NCI-H1436 treated with DMSO at 0.1 percent for 48 hours (cell line): Measurements from ENCODE around the gene TEX101.
"Not testable (repeated sequence)": the region's sequence is repeated elsewhere in the genome, so short reads cannot be mapped to it uniquely, and the experiment has no call there.

Experiments
- DNase-seq: peaks from one replicate; lab custom pipeline; 2025; lab: John Stamatoyannopoulos, UW

TEX101 gene

GRCh38 chr19:43414554-43414953 lies at the start of gene TEX101:
Gene TEX101, plus strand, starts transcription at chr19:43414890. Its CDS starts 1,030 bp downstream, at chr19:43415920.
- no peak for DNase-seq

GRCh38 chr19:43365677-43366076 lies 49.0 kb upstream of the TEX101 start:
- not testable (repeated sequence) for DNase-seq

GRCh38 chr19:43367822-43368221 lies 46.9 kb upstream of the TEX101 start:
- DNase-seq = no peak

DNA sequence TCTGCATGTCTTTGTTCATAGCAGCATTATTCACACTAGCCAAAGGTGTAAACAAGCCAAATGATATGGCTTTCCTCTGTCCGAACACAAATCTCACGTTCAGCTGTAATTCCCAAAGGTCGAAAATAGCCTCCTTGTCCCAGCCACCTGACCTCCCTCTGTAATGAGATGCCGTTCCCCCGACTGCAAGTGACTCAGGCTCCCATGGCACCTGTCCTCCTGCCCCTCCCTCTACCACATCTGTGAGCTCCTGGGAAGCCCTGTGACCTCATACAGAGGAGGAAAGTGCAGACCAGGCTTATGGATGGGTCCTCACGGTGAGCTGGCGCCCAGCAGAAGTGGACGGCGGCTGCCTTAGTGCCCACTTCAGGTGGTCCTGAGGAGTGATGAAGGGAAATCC lies 45.8 kb upstream of the TEX101 start:
- not testable (repeated sequence) for DNase-seq

DNA sequence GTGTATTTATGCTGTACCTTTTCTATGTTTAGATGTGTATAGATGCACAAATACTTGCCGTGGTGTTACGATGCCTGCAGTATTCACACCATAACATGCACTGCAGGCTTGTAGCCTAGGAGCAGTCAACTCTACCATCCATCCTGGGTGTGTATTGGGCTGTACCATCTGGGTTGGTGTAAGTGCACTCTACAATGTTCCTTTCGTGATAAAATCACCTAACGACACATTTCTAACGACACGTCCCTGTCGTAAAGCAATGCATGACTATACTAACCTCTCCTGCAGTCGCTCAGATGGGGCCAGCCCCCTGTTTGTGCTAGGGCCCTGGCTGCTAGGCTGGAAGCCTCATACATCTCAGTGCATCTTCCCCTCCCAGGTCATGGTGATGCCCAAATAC lies 42.8 kb upstream of the TEX101 start:
- no peak for DNase-seq

DNA sequence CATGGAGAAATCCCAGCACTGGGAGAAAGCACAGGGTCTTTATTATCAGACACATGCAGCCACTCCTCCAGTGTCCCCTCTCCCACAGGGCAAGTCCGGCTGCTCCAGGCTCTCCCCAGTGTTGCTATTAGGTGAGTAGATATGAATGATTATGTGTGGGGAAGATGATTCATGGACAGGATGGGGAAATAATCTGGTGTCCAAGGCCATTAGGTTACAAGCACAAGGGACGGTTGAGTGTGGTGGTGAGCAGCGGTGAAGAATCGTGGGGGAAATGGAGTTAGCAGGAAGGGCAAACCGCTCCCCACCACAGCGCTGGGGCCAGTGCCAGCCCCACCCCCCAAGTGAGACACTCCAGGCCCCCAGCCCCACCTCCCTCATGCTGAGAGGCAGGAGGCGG lies 42.2 kb upstream of the TEX101 start:
- no peak for DNase-seq

DNA sequence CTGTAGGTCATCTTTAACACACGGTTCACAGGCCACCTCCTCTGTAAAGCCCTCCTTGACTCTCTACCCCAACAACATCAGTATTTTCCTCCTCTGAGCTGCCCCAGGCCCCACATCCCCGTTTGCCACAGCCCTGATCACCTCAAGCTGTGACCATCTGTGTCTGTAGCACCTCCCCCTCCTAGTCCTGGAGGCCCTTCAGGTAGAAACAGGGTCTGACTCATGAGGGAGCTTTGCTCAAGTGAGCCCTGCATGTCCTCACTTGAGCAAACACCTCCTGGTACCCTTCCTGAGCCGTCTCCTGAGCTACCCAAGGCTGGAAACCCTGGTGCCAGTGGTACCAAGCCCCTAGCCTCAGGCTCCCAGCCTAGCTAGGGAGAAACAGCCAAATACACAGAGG lies 37.1 kb upstream of the TEX101 start:
- DNase-seq = not testable (repeated sequence)

DNA sequence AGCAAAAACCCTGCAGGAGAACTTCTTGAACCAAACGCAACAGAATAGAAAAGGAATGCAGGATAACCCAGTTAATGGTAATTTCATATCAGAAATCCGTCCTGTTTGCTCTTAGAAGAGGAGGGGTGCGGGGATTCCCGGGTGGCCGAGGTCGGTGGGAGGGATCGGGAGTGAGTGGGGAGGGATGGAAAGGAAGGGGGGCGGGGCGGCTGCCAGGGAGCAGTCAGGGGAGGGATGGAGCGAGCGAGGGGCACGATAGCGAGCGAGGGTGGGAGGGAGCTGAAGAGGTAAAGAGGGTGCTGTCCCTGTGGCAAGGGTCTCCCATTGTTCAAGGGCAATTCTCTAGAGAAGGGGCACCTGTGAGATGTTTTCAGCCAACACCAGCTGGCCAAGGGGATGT lies 34.7 kb upstream of the TEX101 start:
- DNase-seq = no peak

DNA sequence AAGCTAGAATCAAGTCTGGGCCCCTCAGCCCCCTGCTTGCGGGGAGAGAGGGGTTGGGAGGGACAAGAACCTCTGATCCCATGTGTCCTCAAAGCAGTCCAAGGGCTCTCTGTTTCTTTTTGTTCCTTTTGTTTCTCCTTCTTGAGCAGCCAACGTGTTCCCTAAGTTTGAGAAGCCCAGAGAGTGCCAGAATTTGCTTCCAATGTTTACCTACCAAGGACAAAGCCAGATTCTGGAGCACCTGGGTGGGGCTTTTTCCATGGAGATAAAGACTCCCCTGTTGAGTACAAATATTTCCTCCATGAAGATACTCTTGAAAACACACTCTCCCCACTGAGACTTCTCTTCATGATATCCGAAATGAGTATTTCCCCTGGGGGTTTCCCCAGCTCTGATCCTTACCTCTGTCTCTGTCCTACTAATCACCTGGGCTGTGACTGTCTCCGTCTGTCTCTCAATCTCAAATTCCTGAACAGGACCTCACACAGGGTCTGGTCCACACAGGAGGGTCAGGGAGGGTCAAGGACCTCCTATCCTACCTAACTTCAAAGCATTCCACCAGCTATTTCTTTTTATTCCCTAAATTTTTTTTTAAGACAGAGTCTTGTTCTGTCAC lies 33.8 kb upstream of the TEX101 start:
- no peak for DNase-seq

DNA sequence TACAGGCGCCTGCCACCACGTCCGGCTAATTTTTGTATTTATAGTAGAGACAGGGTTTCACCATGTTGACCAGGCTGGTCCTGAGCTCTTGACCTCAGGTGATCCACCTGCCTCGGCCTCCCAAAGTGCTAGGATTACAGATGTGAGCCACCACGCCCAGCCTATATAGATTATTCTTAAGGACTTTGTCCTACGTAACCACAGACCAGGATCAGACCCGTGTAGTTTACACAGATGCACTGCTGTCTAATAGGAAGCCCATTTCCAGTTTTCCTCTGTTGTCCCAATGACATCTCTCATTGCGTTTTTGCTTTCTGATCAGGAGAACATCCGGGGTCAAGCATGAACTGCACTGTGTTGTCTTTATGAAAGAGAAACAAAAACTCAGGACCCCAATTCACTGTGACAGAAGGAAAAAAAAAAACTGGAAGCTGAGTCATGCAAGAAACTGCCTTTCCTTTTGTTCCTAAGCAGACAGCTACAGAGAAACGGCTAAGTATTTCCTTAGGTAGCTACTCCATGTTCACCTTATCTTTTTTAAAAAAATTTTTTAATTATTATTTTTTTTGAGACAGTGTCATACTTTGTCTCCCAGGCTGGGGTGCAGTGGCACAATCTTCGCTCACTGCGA lies 32.0 kb upstream of the TEX101 start:
- DNase-seq = not testable (repeated sequence)

GRCh38 chr19:43383254-43383653 lies 31.4 kb upstream of the TEX101 start:
- DNase-seq = not testable (repeated sequence)

DNA sequence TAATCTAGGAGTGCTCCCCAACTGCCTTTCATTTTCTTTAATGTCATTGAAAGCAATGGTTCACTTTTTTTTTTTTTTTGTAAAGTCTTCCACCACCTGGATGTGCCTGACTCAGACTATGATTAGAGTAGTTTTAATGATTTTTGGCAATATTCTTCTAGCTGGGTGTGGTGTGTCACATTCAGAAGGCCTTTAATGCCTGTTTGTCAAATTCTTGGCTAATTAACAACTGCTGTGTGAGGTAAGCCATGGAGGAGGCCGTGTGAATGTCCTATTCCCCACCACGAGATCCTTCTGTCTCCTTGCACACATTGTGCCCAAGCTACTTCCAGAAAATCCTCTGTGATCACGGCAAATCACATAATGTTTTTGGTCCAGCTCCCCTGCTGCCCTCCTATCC lies 30.9 kb upstream of the TEX101 start:
- not testable (repeated sequence) for DNase-seq

DNA sequence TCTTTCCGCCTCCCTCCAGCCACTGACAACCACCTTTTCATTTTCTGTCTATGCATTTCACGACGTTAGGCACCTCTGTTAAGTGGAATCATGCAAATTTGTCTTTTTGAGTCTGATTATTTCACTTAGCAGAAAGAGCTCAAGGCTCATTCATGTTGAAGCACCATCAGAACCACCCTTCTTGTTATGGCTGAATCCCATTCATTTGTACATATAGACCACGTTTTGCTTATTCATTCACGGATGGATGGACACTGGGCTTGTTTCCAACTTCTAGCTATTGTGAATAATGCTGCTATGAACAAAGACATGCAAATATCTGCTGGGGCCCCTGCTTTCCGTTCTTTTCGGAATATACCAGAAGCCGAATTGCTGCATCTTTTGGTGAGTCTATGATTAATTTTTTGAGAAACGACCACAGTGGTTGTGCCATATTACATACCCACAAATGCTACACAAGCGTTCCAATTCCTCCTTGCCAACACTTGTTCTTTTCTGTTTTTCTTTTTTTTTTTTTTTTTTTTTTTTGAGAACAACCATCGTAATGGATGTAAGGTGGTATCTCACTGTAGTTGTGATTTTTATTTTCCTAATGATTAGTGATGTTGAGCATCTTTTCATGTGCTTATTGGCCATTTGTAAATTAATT lies 23.7 kb upstream of the TEX101 start:
- DNase-seq = not testable (repeated sequence)

- DNase-seq = not testable (repeated sequence)
Measured at GRCh38 chr19:43391552-43391935, 23.1 kb upstream of the TEX101 start.

GRCh38 chr19:43393501-43393900 lies 21.2 kb upstream of the TEX101 start:
- not testable (repeated sequence) for DNase-seq

DNA sequence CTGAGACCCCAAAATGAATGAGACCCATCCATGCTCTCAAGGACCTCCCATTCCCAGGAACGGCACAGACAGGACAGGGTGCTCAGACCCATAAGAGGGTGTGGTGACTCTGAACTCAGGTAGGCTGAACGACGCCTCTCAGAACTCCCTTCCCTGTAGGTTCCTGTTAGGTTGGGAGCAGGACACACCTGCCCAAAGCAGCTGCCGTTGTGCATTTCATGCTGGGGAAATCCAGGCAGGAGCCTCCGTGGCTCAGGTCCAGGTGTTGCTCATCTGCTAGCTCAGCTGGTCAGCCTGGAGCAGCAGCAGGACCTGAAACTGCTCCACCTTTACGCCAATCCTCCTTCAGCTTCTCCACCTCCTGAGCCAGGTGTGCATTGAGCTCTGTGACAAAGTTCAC lies 19.1 kb upstream of the TEX101 start:
- DNase-seq = no peak

DNA sequence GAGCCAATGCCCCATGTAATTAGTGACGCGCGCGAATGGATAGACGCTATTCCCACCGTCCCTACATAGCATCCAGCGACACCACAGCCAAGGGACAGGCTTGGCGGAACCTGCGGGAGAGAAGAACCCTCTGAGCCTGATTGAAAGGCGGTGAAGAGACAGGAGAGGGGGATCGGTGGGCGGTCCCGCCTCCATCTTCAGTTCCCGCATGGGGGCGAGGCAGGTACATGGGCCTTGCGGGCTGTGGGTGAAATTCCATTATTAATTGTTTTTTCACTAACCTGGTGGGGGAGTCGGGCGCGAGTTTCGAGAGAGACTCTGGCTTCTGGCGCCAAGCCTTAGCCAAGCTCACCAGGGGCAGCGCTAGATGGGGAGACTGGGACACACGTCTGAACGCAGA lies 8.4 kb upstream of the TEX101 start:
- DNase-seq = no peak

- no peak for DNase-seq
Measured at GRCh38 chr19:43407416-43408005, 7.2 kb upstream of the TEX101 start.

- no peak for DNase-seq
Measured at GRCh38 chr19:43408043-43408442, 6.6 kb upstream of the TEX101 start.

- no peak for DNase-seq
Measured at GRCh38 chr19:43409415-43409814, 5.3 kb upstream of the TEX101 start.

DNA sequence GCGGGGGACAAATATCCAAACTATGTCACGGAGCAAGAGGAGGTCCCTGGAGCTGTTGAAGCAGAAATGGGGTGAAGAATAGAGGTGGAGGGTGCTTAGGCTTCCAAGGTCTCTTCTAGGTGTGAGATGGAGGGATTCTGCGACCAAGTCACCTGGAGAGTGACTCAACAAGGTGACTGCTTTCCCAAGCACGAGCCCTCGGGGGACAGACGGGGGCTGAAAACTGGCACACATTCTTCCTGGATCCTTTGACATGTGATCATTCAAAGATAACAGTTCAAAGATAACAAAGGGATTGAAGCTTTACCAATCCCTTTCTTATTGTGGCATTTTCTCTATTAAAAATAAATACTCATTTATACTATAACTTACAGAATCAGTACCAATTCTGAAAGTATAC lies 2.2 kb upstream of the TEX101 start:
- no peak for DNase-seq

GRCh38 chr19:43416951-43417623 lies 2.4 kb downstream of the TEX101 start:
- no peak for DNase-seq

GRCh38 chr19:43420954-43421353 lies 6.3 kb downstream of the TEX101 start:
- no peak for DNase-seq
